ENCODE results near the gene HIF3A. TPM values are rescaled to one million over a fixed set of nuclear protein-coding genes. Genes with fewer than 3 reads are reported as not detected.

The HIF3A gene
- total and polyA plus RNA-seq, 2 of the 8 experiments (the other 6 are each of a cell fraction or from before 2014, with no cell fraction given), result 38.6 to 38.8 TPM

- 0 out of 2 replicates have a peak, but pooled peaks have one; percentile 4 for TF ChIP-seq ATF3 (IDR thresholded peaks at IDR 0.05; ENCODE audit: insufficient read depth, low read depth, low read length)
- TF ChIP-seq CTCF (IDR thresholded peaks at IDR 0.05; ENCODE audit: control extremely low read depth in 1 of 3, insufficient read depth in 1 of 3, low read depth in 1 of 3, low read length in 3 of 3), result no peak
- peak; percentile 98 for TF ChIP-seq MAX (IDR thresholded peaks at IDR 0.05)
- no peak for TF ChIP-seq SIRT6 (IDR thresholded peaks at IDR 0.05; ENCODE audit: low read length)
- TF ChIP-seq RFX5 (IDR thresholded peaks at IDR 0.05; ENCODE audit: borderline replicate concordance, low read depth, low read length), result no peak
- peak; percentile 94 for TF ChIP-seq E2F6 (IDR thresholded peaks at IDR 0.05)
- TF ChIP-seq GABPA (IDR thresholded peaks at IDR 0.05; ENCODE audit: borderline replicate concordance, insufficient read depth, low read length), result 0 out of 2 replicates have a peak, but pooled peaks have one; percentile 52
- 0 out of 2 replicates have a peak, but pooled peaks have one; percentile 37 for TF ChIP-seq TCF12 (IDR thresholded peaks at IDR 0.05; ENCODE audit: low read depth, low read length)
- peak; percentile 96 for TF ChIP-seq TEAD4 (IDR thresholded peaks at IDR 0.05; ENCODE audit: low read depth, low read length)
- peak; percentile 24; the same call in 1 of the 2 replicates for TF ChIP-seq TBP (IDR thresholded peaks at IDR 0.05; ENCODE audit: low read depth, low read length)
- TF ChIP-seq RBBP5 (IDR thresholded peaks at IDR 0.05; ENCODE audit: borderline replicate concordance, low read depth, low read length), result peak; percentile 74; the same call in 1 of the 2 replicates
- peak; percentile 75 for TF ChIP-seq NRF1 (IDR thresholded peaks at IDR 0.05; ENCODE audit: low read depth, low read length)
- TF ChIP-seq SP1 (IDR thresholded peaks at IDR 0.05; ENCODE audit: low read depth, low read length), result peak; percentile 78
- TF ChIP-seq GTF2F1 (IDR thresholded peaks at IDR 0.05; ENCODE audit: borderline replicate concordance, low read depth, low read length), result no peak
- peak; percentile 38; the same call in 1 of the 2 replicates for TF ChIP-seq CREB1 (IDR thresholded peaks at IDR 0.05)
- peak; percentile 49; the same call in 1 of the 2 replicates for TF ChIP-seq TAF1 (IDR thresholded peaks at IDR 0.05; ENCODE audit: low read depth, low read length)
- TF ChIP-seq CTBP2 (IDR thresholded peaks at IDR 0.05; ENCODE audit: borderline replicate concordance, insufficient read depth, insufficient read length, low read length), result no peak
- TF ChIP-seq KDM4A (IDR thresholded peaks at IDR 0.05; ENCODE audit: low read depth, low read length, severe bottlenecking), result peak; percentile 59
- TF ChIP-seq POLR2A (IDR thresholded peaks at IDR 0.05; ENCODE audit: control extremely low read depth in 1 of 2, low read depth in 2 of 2, low read length in 2 of 2), result peak in 1 of 2 experiments; percentile 87; a peak in 2 of 3 replicates
- TF ChIP-seq JUN (IDR thresholded peaks at IDR 0.05; ENCODE audit: low read depth, low read length), result no peak
Observed at GRCh38 chr19:46303691-46304397, 7.0 kb downstream of the HIF3A start (continued).

All from H1 (cell line).